Neural cell (in vitro differentiated cells): ENCODE data around the gene OBI1. TPM values are rescaled to one million over a fixed set of nuclear protein-coding genes. Genes with fewer than 3 reads are reported as not detected.

Experiments
- H2AFZ ChIP-seq: fragments of 200-600, 300-800 bp; sonication (generic), shearing (Covaris generic); 2 replicates; pipeline ENCODE4 v1.6.0; 2014; ENCODE audit warnings: low read depth, mild to moderate bottlenecking, antibody characterized with exemption, low read length, moderate library complexity
- H3F3A ChIP-seq: fragments of 200-600 bp; shearing (Covaris generic); 2 replicates; pipeline ENCODE4 v1.6.1; 2016; ENCODE audit warnings: mild to moderate bottlenecking, moderate library complexity, mixed read lengths, antibody characterized with exemption, low read length; ENCODE audit not compliant: insufficient read depth, poor library complexity, severe bottlenecking
- H3K27ac ChIP-seq: fragments of 200-600, 300-800 bp; sonication (generic), shearing (Covaris generic); 2 replicates; pipeline ENCODE4 v1.5.1; 2014; ENCODE audit warnings: mild to moderate bottlenecking, low read length, moderate library complexity
- H3K27me3 ChIP-seq: fragments of 300-800, 200-600 bp; sonication (generic), shearing (Covaris generic); 2 replicates; pipeline ENCODE4 v1.6.0; 2014; ENCODE audit warnings: mild to moderate bottlenecking, low read depth, low read length, moderate library complexity; ENCODE audit not compliant: insufficient read depth
- H3K36me3 ChIP-seq: fragments of 300-800, 200-600 bp; sonication (generic), shearing (Covaris generic); 2 replicates; pipeline ENCODE4 v1.5.1; 2014; ENCODE audit warnings: mild to moderate bottlenecking, antibody characterized with exemption, low read length, moderate library complexity; ENCODE audit not compliant: insufficient read depth
- H3K4me2 ChIP-seq: fragments of 300-800, 200-600 bp; sonication (generic), shearing (Covaris generic); 2 replicates; pipeline ENCODE4 v1.6.0; 2014; ENCODE audit warnings: mild to moderate bottlenecking, low read length
- H3K4me3 ChIP-seq: fragments of 300-800, 200-600 bp; sonication (generic), shearing (Covaris generic); 2 replicates; pipeline ENCODE4 v1.5.1; 2014; ENCODE audit warnings: mild to moderate bottlenecking, low read length, moderate library complexity
- H3K79me2 ChIP-seq: fragments of 200-600 bp; shearing (Covaris generic); replicated peaks from 2 replicates; pipeline ENCODE4 v1.6.0; 2014; ENCODE audit warnings: mild to moderate bottlenecking, low read length, moderate library complexity; ENCODE audit not compliant: insufficient read depth
- H3K9ac ChIP-seq: fragments of 300-800, 200-600 bp; sonication (generic), shearing (Covaris generic); 2 replicates; pipeline ENCODE4 v1.6.1; 2016; ENCODE audit warnings: mild to moderate bottlenecking, low read length, mixed read lengths
- H3K9me2 ChIP-seq: fragments of 200-600 bp; shearing (Covaris generic); 2 replicates; pipeline ENCODE4 v1.6.1; 2016; ENCODE audit warnings: mild to moderate bottlenecking, low read length, mixed read lengths; ENCODE audit not compliant: insufficient read depth
- H3K9me3 ChIP-seq: fragments of 200-600, 300-800 bp; sonication (generic), shearing (Covaris generic); 2 replicates; pipeline ENCODE4 v1.6.1; 2016; ENCODE audit warnings: mild to moderate bottlenecking, mixed run types, low read length, moderate library complexity, mixed read lengths
- H4K20me1 ChIP-seq: fragments of 200-600 bp; shearing (Covaris generic); 2 replicates; pipeline ENCODE4 v1.6.1; 2016; ENCODE audit warnings: mild to moderate bottlenecking, mixed run types; ENCODE audit not compliant: insufficient read depth
- EP300 ChIP-seq: fragments of 450-650 bp; conservative IDR thresholded peaks from 2 replicates; pipeline ENCODE4 v1.6.1; 2014; ENCODE audit warnings: antibody characterized with exemption, mild to moderate bottlenecking, moderate library complexity; ENCODE audit not compliant: poor library complexity, severe bottlenecking
- MXI1 ChIP-seq: fragments of 450-650 bp; conservative IDR thresholded peaks from 2 replicates; pipeline ENCODE4 v1.6.1; 2014; ENCODE audit warnings: antibody characterized with exemption, mild to moderate bottlenecking; ENCODE audit not compliant: poor library complexity, severe bottlenecking
- POLR2AphosphoS5 ChIP-seq: IDR thresholded peaks from 2 replicates; pipeline ENCODE4 v1.6.1; 2012
- RAD21 ChIP-seq: fragments of 450-650 bp; conservative IDR thresholded peaks from 2 replicates; pipeline ENCODE4 v1.6.1; 2014; ENCODE audit warnings: antibody characterized with exemption, mild to moderate bottlenecking, moderate library complexity
- REST ChIP-seq: IDR thresholded peaks from 2 replicates; pipeline ENCODE4 v1.6.1; 2012; ENCODE audit warnings: borderline replicate concordance
- SMC3 ChIP-seq: fragments of 450-650 bp; conservative IDR thresholded peaks from 2 replicates; pipeline ENCODE4 v1.6.1; 2014; ENCODE audit warnings: antibody characterized with exemption, mild to moderate bottlenecking, moderate library complexity; ENCODE audit not compliant: poor library complexity
- TAF1 ChIP-seq: IDR thresholded peaks from 2 replicates; pipeline ENCODE4 v1.6.1; 2012; ENCODE audit warnings: low read depth
- polyA plus RNA-seq: library from polyadenylated mRNA; depleted of rRNA; stranded (reverse); fragments of >200 nt; gene quantifications from 2 replicates; pipeline ENCODE4 v1.2.3, GENCODE V29; 2014

OBI1 gene
- polyA plus RNA-seq, 1 donor from 2014 or later = 40.1 TPM

DNA sequence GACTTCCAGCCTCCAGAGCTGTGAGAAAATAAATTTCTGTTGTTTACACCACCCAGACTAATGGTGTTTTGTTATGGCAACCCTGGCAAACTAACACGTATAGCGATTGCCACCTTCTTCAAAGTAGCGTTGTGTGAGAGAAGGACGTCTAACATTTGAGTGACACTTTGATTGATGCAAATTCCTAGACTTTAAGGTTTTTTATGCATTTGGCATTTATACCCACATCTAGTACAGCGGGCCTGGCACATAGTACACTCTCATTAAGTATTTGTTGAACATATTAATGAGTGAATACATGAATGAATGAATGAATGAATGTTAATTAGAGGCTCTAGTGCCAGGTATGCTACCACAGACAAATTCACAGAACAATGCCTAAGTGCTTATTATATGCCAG lies 92.3 kb downstream of the OBI1 start:
- Histone ChIP-seq H3K27me3 (no peaks in the 10 kb centered on the region), H3F3A (no peaks in the 10 kb centered on the region), H3K9me3 (no peaks in the 10 kb centered on the region), H4K20me1 (no peaks in the 10 kb centered on the region), H3K79me2 (no peaks in the 10 kb centered on the region), H3K9me2 (no peaks in the 10 kb centered on the region), H3K36me3 (no peaks in the 10 kb centered on the region), H3K4me2 (no peak overlapping the region), H2AFZ (no peak overlapping the region), H3K27ac (no peak overlapping the region), H3K9ac (no peak overlapping the region), H3K4me3 (no peak overlapping the region)
- TF ChIP-seq REST (no peak), MXI1 (no peak), TAF1 (no peak), SMC3 (no peak), POLR2AphosphoS5 (no peak), RAD21 (no peak), EP300 (no peak)

Other genes starting within 250 kb of the OBI1 start
- gene POU4F1, start 55.6 kb downstream of the OBI1 start, polyA plus RNA-seq = not detected in 2 replicates